Measurements from ENCODE around the gene EMC8.

- TF ChIP-seq CTCF (IDR thresholded peaks at IDR 0.05) (no peak), POLR2A (IDR thresholded peaks at IDR 0.05) (no peak)
Measured at GRCh38 chr16:85770741-85771140, 28.6 kb downstream of the EMC8 start.

All from uterus (tissue), 2 donors.